ENCODE results near the gene RFX1.
"Not testable (repeated sequence)": the region's sequence is repeated elsewhere in the genome, so short reads cannot be mapped to it uniquely, and the experiment has no call there.

Gene RFX1

DNA sequence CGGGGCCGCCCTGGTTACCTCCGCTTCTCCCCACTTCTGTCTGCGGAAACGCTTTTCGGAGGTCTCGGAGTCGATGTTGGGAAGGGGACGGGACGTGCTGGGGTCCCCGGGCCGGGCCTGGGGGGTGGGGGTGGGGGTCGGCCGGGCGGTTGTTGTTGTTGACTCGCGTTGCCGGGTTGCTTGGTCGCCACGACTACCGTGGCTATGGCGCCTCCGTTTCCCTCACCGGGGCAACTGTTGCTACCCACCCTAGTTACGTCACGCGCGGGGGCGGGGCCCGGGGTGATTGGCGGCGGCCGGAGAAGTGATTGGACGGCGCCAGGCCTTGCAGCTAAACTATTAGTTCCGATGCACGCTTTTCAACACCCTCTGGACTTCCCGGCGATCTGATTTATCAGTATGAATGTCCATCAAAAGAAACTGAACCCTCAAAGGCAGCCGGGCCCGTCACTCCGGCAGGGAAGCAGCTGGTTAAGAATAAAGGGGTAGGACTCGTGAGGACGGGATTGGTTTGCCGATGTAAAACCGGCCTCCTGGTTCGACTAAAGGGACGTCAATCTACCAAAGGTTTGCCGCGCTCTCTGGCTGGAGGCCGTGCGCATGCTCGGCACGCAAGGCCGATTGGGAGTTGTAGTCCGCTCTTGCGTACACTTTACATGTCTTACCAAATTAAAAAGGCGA is at the start of gene RFX1:
Gene RFX1, minus strand, starts transcription at position 236 of the 681 bp plus-strand sequence. CDS start 12,477 bp downstream, outside the sequence.
- DNase-seq = peak; percentile 100

DNA sequence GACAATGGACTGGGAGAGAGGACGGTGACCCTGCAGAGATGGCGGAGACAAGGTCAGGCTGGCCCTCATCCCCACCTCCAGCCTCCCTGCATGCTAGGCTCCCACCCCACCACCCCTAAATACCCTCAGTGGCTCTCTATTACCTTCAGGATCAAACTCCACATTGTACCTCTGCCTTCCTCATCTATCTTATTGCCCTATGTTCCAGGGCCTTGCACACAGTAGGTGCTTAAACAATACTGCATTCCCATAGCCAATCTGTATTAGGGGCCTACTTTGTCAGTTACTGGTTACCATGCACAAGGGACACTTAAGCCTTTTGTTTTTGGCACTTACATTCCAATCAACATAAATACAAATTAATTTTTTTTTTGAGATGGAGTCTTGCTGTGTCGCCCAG is 49.3 kb upstream of the RFX1 start:
- DNase-seq = no peak

DNA sequence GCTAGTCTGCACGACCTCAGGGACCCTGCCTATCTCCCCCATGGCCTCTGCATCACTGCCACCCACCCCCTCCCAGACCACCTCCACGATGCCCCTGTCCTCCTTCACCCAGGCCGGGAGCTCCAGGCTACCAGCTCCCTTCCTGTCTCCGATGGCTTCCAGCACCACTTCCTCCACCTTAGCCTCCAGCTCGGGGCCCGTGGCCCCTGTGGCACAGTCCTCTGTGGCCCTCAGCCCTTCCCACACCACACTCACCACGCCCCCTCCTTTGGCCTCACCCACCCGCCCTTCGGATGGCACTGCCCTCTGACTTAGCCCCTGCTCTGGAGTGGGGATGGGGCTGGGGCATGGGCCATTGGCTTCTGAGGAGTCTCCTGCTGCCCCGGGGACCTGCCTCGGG is 48.6 kb upstream of the RFX1 start:
- no peak for DNase-seq

DNA sequence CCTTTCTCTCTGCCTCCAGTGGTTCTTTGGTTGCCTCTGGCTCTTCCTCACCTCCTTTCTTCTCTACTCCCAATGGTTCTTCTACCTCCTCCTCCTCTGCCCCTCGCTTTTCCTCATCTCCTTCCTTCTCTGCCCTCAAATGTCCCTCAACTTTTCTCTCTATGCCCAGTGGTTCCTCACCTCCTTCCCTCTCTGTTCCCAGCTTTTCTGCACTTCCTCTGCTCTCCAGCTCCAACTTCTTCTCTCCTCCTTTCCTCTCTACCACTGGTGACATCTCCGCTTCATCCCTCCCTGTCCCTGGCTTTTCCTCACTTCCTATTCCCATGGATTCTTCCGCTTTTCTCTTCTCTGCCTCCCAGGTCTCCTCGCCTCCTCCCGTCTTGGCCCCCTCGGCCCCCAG is 48.0 kb upstream of the RFX1 start:
- DNase-seq = no peak

DNA sequence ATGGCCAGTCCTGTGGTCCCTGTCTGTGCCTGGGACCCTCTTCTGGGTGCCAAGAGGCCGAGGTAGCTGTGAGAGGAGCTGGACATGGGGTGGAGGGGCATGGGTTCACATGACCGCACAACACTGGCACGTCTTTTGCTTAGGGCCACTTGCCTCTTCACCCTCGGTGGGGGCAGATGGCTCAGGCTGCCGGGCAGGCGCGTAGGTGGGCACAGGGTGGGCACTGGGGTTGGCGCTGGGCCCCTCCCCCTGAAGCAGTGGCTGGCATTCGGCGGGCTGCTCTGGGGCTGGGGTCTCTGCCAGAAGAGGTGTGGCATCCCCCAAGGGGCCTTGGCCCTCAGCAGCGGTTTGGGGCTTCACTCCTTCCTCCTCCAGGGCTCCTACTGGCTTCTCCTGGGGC is 47.4 kb upstream of the RFX1 start:
- no peak for DNase-seq

DNA sequence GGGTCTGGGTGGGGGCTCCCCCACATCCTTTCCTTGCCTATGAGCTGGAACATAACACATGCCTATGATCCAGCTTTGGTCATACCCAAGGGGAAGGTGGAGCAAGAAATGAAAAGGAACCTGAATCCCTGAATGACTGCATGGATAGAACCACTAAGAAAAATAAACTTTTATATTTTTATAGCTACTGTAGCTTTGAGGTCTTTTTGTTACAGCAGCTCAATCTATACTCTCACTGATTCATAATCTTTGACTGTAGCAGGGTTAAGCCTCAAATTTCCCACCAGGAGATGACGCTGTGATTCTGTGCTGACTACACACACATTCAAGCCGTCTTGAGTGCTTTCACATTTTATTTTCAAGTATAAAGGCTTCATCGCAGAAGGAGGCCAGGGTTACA is 46.9 kb upstream of the RFX1 start:
- no peak for DNase-seq

DNA sequence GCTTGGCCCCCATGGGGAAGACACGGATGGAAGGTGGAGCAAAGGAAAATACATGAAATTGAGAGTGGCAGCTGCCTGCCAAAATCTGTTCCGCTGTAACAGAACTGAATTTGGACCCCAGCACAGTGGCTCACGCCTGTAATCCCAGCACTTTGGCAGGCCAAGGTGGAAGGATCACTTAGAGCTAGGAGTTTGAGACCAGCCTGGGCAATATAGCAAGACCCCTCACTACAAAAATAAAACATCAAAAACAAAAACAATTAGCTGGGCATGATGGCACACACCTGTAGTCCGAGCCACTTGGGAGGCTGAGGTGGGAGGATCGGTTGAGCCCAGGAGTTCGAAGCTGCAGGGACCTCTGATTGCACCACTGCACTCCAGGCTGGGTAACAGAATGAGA is 46.4 kb upstream of the RFX1 start:
- no peak for DNase-seq

DNA sequence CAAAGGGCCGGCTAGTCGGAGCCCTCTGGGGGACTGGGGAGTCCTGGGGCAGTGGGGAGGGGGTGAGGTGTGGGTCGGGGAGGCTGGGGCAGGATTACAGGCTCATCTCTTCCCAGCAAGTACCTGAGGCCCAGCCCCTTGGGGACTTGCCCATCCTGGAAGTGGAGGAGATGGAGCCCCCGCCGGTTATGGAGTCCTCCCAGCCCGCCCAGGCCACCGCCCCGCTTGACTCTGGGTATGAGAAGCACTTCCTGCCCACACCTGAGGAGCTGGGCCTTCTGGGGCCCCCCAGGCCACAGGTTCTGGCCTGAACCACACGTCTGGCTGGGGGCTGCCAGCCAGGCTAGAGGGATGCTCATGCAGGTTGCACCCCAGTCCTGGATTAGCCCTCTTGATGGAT is 45.9 kb upstream of the RFX1 start:
- no peak for DNase-seq

DNA sequence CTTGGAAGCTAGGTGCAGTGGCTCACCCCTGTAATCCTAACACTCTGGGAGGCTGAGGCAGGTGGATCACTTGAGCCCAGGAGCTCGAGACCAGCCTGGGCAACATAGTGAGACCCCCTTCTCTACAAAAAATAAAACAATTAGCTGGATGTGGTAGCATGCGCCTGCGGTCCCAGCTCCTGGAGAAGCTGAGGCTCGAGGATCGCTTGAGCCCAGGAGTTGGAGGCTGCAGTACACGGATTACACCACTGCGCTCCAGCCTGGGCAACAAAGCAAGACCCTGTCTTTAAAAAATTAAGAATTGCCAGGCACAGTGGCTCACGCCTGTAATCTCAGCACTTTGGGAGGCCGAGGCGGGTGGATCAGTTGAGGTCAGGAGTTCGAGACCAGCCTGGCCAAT is 44.8 kb upstream of the RFX1 start:
- DNase-seq = not testable (repeated sequence)

DNA sequence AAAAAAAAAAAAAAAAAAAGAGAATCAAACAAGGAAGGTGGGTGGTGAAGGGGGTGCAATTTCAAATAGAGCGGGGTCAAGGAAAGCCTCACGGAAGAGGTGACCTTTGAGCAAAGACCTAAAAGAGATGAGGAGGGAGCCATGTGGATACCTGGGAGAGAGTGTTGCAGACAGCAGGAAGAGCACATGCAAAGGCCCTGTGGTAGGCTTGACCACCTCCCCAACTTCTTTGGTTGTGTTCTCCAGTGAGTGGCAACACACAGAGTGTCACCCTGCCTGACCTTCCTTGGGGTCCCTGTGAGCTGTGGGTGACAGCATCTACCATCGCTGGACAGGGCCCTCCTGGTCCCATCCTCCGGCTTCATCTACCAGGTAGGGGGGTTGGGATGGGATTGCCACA is 44.4 kb upstream of the RFX1 start:
- DNase-seq = no peak

DNA sequence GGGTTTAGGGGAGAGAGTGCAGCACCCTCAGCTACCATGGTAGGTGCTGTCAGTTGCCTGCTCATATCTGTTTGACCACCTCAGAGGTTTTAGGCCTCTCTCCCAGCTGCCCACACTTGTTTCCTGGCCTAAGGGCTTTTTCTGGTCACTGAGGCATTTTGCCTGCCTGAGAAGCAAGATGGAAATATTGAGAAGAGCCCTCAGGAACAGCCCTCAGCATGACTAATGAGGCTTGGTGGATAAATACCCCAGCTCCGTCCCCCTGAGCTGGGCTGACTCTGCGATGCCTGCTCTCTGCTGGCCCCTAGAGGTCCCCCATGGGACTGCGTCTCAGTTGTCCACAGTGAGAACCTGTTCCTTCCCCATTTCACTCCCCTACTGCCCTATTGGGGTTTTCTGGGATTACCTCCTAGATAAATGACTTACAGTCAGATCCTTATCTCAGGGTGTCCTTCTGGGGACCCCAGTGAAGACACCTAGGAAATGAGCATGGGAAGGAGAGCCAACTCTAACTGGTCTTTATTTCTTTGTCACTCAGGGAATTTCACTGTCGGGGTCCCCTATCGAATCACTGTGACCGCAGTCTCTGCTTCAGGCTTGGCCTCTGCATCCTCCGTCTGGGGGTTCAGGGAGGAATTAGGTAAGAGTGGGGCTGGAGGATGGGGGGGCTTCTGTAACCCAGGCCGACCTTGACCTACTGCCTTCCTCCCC is 42.5 kb upstream of the RFX1 start:
- DNase-seq = peak; percentile 80

DNA sequence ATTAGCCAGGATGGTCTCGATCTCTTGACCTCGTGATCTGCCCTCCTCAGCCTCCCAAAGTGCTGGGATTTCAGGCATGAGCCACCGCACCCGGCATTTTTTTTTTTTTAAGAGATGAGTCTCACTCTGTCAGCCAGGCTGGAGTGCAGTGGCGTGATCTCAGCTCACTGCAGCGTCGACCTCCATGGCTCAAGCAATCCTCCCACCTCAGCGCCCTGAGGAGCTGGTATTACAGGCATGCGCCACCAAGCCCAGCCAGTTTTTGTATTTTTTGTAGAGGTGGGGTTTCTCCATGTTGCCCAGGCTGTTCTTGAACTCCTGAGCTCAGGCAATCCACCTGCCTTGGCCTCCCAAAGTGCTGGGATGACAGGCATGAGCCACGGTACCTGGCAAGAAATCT is 41.7 kb upstream of the RFX1 start:
- not testable (repeated sequence) for DNase-seq

DNA sequence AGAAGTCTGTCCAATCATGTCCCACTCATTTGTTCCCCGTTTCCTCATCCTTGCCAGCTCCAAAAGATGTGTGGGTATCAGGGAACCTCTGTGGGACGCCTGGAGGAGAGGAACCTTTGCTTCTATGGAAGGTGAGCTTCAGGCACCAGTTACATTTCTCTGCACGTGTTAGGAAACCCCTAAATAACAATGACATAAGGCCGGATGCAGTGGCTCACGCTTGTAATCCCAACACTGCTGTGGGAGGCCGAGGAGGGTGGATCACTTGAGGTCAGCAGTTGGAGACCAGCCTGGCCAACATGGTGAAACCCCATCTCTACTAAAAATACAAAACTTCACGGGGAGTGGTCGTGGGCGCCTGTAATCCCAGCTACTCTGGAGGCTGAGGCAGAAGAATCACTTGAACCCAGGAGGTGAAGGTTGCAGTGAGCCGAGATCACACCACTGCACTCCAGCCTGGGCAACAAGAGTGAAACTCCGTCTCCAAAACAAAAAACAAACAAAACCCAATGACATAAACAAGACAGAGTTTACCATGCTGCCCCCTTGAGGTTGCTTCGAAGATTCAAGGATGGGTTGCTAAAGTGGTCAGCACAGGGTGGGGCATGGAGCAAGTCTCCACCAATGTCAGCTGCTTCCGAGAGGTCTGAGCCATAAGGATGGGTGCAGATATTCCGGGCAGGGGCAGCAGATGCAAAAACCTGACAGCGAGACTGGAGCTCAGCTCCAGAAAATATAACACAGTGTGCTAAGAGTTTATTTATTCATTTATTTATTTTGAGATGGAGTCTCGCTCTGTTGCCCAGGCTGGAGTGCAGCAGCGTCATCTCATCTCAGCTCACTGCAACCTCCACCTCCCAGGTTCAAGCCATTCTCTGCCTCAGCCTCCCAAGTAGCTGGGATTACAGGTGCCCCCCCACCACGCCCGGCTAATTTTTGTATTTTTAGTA is 36.8 kb upstream of the RFX1 start:
- peak; percentile 29 for DNase-seq

DNA sequence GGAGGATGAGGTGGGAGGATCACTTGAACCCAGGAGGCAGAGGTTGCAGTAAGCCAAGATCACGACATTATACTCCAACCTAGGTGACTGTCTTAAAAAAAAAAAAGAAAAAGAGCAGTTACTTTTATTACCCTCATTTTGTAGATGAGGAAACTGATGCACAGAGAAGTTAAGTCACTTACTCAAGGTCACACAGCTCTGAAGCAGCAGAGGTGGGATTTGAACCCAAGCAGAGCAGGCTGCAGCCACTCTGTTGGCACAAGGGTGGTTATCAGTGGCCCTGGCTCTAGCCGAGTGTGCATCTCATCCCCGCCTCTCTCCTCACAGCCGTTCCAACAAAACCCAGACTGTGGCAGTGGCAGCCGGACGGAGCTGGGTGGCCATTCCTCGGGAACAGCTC is 33.1 kb upstream of the RFX1 start:
- DNase-seq = no peak

DNA sequence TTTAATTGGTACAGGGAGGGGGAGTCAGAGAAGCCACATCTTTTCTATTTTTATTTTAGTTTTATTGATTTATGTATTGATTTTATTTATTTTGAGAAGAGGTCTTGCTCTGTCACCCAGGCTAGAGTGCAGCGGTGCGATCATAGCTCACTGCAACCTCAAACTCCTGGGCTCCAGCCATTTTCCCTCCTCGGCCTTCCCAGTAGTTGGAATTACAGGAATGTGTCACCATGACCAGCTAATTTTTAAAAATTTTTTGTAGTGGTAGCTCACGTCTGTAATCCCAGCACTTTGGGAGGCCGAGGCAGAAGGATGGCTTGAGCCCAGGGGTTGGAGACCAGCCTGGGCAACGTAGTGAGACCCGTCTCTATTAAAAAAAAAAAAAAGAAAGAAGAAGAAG is 29.6 kb upstream of the RFX1 start:
- DNase-seq = no peak

DNA sequence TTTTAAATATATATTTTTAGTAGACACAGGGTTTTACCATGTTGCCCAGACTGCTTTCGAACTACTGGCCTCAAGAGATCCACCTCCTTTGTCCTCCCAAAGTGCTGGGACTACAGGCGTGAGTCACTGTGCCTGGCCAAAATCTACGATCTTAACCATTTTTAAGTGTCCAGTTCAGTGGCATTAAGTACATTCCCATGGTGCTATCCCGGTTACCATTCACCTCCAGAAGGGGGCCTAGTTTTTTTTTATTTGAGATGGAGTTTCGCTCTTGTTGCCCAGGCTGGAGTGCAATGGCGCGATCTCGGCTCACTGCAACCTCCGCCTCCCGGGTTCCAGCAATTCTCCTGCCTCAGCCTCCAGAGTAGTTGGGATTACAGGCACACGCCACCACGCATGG is 29.0 kb upstream of the RFX1 start:
- DNase-seq = not testable (repeated sequence)

DNA sequence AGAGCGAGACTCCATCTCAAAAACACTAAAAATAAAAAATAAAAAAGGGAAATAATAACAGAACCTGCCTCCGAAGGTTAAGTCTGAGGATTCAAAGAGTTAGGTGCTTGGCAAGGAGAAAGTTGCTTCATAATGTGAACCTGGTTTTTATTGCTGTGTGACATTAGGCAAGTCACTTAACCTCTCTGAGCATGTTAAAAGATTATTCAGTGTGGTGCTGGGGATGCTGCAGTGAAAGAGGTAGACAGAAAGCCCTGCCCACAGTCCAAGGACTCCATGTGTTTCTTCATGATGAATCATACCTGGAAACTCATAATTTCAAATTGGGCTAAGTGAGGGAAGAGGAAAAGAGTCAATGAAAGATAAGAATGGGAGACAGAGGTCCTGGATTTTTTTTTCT is 27.8 kb upstream of the RFX1 start:
- no peak for DNase-seq

DNA sequence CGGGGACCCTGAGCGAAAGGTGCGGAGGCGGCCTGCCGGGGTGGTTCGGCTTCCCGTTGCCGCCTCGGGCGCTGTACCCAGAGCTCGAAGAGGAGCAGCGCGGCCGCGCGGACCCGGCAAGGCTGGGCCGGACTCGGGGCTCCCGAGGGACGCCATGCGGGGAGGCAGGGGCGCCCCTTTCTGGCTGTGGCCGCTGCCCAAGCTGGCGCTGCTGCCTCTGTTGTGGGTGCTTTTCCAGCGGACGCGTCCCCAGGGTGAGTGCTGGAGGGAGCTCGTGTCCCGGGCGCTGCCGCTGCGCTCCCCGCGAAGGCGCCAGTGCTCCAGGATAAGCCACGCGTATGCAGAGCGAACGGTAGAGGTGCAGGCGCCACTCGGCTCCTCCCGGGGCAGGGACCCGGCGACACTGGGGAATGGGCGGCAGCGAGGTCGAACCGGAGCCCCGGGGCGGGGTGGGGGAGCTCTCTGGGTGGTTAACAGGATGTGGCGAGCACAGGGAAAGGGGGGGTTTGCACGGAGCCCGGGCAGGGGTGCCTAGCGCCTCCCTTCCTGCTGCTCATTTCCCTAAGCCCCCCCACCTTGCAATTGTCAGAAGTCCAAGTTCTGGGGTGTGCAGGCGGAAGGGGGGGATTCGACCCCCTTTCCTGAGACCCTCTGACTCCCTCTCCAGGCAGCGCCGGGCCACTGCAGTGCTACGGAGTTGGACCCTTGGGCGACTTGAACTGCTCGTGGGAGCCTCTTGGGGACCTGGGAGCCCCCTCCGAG is 25.8 kb upstream of the RFX1 start, which contains the start of gene IL27RA:
Gene IL27RA, plus strand, starts transcription at position 44 of the 762 bp plus-strand sequence. Its CDS starts 111 bp downstream, at position 155.
- peak; percentile 77 for DNase-seq

DNA sequence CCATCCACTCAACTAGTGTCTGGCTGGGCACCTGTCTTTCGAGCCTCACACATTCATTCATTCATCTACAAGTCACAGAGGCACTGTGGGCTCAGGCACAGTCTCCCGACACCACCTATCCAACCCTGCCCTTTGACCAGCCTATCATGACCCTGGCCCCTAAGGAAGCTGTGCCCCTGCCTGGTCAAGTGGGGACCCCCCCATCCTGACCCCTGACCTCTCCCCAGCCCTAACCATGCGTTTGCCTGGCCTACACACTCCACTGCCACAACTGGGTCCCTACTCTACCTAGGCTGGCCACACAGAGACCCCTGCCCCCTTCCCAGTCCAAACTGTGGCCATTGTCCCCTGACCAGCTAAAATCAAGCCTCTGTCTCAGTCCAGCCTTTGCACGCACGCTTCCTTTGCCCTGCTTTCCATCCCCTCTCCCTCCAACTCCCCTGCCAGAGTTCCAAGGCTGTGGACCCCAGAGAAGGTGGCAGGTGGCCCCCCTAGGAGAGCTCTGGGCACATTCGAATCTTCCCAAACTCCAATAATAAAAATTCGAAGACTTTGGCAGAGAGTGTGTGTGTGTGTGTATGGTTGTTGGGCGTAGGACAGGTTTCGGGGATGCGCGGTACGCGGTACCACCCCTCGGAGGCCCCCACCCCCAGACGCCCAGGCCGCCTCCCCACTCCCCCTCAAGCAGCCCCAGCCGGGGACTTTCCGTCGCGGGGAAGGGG is 25.0 kb upstream of the RFX1 start:
- DNase-seq = peak; percentile 79

DNA sequence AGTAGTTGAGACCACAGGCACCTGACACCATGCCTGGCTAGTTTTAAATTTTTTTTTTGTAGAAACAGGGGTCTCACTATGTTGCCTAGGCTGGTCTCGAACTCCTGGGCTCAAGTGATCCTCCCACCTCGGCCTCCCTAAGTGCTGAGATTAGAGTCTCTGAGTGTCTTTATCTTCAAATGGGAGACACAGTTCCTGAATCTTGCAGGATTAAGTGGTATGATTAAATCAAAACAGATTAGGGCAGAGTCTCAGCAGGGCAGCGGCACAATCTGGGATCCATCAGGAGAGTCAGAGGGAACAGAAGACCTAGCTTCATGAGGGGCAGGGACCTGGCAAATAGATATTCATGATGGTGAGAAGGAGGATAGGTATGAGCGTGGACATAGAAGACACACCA is 22.8 kb upstream of the RFX1 start:
- DNase-seq = no peak

DNA sequence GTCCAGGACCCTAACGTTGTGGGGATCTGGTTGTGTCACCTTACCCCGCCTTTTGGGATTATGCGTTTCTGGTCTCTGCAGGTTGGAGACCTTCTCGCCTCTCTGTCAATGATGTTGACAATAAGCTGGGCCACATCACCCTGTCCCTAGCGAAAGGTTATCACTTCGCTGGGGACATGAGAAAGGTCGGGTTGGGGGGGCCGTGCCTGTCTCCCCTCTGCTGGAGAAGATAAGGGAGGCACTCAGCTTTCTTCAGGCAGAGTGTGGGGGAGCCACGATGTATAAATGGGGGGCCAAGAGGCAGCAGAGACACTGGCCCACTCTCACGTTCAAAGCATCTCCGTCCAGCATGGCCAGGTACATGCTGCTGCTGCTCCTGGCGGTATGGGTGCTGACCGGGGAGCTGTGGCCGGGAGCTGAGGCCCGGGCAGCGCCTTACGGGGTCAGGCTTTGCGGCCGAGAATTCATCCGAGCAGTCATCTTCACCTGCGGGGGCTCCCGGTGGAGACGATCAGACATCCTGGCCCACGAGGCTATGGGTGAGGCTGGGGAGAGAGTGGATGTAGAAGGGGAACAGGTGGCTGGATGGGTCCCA is 21.8 kb upstream of the RFX1 start, which contains the start of gene RLN3:
Gene RLN3, plus strand, starts transcription at position 293 of the 595 bp plus-strand sequence. Its CDS starts 57 bp downstream, at position 350.
- no peak for DNase-seq
